GM18520 (cell line): ENCODE data around the gene PLCE1.

Source experiments
- ATAC-seq: cut with Tn5 transposase; IDR thresholded peaks from one replicate; pipeline ENCODE4 v1.9.1; 2021; ENCODE audit not compliant: unreplicated experiment

PLCE1 gene

GRCh38 chr10:93993414-93993781 is 333 bp upstream of the PLCE1 start:
- ATAC-seq, result no peak

DNA sequence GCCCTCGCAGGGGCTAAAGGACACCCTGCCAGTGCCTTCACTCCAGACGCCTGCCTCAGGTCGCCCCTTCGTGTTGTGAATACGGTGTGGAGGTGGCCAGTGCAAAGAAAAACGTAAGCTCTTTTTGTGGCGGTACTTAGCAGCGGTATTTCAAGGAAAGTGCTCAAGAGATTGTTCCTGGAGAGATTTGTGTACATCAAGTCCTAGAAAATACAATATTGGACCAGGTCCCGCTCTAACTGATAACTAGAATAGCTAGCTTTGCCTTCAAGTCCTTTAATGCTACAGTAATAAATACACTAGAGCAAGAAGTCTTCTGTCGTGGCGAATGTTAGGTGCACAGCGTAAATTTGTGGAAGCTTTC is 689 bp downstream of the PLCE1 start:
- no peak for ATAC-seq

DNA sequence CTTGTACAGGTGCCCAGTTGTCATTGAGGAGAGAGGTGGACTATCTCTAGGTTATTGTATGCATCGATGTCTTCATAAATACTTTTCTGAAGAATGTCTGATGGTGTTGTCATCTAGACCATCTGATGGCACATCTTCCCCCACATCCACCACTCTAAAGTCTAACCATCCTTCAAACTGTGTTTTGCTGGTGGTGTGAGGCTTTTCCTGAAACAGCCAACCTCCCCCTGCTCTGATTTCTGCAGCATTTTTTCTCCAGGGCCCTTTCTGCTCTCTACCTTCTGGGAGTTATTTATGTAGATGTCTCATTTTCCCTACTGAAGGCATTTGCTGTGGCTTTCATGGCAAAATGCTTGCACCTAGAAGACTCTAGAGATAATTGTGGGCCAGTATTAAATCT is 1.5 kb downstream of the PLCE1 start:
- no peak for ATAC-seq

DNA sequence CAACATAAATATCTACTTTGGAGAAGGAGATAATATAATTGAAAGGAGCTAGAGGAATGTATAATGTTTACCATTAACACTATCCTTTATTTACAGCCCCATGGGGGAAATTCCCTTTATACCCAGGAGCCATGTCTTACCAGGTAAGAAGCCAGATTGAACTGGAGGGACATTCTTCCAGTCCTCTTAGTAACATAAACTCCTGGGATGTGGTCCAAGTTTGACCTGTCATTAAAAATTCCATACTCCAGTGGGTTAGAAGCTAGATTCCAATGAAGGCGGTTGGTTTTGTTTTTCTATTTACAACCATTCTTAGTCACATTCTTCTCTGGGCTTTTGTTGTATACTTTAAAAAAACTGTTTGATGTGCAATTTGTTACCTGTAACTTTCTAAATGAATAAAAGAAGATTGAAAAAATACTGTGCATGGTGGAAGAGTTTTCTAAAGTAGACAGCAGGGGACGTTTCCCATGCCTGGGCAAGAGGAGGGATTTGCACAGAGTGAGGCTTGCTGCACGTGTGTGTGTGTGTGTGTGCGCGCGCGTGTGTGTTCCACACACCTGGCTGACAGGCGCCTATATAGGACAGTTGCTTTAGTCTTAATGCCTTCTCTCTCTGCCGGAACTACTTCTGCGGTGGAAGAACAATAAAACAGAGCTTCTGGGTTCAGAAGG is 2.0 kb downstream of the PLCE1 start:
- no peak for ATAC-seq

DNA sequence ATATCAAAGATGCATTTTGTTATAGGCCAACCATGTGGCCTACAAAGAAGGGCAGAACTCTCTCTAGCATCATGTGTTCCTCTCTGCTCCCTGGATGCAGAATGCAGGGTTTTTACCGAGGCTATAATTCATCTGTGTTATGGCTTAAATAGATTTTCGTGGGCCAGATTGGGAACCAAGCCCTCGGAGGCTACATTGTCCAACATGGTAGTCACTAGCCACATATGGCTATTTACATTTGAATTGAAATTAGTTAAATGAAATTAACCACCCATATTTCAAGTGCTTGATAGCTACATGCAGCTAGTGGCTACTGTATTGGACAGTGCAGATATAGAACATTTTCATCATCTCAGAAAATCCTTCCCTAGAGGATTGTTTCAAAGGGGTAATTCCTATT is 2.8 kb downstream of the PLCE1 start:
- no peak for ATAC-seq

DNA sequence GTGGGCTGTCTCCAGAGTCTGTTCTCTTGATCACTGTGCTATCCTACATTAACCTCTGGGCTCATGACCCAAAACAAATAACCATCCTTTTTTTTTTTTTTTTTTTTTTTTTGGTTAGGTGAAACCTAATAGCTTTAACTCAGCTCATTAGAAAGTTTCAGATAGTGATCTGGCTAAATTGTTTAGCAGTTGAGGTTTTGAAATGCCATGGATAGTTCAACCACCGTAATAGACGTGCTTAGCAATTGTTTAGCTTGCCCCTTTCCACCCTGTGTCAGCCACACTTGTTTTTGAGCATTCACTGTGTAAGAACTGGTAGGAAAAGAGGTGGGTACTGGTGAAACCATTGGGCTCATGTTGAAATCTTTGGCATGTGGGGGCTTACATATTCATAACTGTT is 3.8 kb downstream of the PLCE1 start:
- ATAC-seq, result no peak

DNA sequence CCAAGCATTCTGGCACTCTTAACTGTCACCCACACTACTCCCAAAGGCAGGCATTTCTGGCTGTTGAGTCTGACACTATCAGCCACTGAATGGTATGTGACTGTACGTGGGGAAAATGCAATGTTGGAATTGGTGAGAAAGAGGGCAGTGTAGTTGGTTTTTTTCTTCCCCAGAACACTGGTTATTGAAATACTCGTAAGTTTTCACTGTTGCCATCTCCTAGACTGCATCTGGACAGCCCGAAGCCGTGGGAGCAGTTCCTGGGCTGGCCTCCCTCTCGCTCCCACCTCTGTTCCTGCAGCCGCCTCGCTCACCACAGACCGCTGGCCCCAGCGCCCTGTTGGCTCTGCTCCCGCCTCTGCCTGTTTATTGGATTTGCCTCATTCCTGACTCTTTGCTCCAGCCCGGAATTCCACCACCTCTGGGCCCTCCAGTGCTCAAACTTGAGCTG is 5.7 kb downstream of the PLCE1 start:
- no peak for ATAC-seq

DNA sequence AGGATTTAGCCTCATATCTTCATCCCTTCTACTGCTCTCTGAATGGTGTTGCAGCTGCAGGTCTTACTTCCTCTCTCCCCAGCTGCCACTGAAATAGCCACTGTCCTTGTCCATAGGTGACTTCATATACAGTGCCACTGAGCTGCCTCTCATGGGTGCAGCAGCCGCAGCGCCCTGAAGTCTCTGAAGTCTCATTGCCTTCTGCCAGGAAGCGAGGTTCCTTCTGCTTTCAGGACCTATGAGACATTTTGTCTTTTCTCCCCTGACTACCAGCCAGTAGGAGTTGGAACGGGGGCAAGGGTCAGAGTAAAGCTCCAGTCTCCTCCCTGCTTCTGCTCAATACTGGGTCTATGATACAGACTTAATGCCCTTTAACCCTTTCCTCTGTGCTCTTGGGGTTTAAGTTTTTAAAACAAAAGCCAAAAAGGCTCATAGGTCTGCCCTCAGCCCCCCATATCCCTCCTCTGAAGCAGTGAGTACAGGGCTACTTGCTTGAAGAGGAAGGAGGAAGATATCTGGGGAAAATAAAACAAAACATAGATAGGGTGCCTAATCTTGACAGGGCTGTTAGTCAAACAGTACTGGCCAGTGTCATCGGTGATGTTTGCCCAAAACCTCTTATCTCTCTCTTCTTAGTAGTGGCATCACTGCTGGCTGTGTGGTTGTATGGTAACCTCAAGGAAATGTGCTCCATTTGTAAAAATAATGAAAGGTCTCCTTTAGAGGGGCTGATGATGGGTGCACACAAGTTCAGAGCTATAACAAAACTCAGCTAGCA is 7.1 kb downstream of the PLCE1 start:
- no peak for ATAC-seq

DNA sequence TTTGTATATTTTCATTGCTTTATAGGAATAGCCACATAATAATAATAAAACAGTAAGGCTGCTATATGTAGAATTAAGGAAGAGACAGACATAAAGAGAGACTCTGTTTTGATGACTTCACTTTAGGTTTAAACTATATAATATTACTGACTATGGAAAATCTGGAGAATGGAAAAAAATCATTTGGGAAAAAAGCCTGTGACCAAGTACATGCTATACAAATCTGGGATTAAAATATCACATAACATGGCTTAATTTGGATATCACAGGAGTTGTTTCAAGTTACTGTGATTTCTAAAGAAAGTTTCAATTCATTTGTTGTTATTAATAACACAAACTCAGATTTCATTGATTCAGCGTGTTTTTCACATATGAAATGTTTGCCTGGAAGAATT is 7.7 kb downstream of the PLCE1 start:
- no peak for ATAC-seq

- no peak for ATAC-seq
Observed at GRCh38 chr10:94002156-94002555, 8.4 kb downstream of the PLCE1 start.

GRCh38 chr10:94003488-94003887 is 9.8 kb downstream of the PLCE1 start:
- no peak for ATAC-seq

- ATAC-seq, result no peak
Observed at GRCh38 chr10:94005050-94005449, 11.3 kb downstream of the PLCE1 start.

DNA sequence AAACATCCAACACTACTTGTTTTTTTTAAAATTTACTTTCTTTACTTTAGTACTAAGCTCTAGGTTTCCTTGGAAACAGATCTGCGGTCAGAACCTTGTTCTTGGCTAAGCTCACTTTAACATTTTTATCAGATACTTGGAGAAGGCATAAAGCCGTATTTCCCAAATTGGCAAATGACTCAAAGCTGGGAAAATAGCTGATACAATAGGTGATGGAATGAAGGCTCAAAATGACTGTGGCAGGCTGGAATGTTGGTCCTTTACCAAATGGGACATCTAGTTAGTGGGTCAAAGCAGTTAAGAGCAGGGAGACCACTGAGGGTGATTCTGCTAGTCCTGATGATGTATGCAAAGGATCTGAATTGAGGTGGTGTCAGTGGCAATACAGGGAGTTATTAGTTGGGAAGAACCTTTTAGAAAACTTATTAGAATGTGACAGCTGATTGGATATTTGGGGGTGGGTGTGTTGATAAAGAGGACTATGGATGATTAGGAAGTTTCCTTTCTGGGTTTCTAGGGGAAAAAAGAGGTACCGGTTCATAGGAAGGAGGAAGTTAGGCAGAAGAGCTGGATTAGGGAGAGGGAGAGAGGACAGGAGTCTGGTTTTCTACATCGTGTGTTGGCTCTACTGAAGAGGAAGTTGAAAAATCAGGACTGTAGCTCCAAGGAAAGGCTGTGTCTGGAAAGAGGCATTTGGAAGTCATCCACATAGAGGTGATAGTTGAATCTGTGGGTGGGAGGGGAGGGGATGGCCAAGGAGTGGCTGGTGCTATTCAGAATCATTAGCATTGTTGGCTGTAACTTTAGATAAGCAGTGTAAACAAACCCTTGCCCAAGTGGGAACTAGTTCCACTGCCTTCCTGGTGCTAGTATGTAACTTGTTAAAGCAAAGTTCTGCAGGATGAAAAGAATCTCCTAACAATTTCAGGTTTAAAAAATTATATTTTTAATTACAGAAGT is 13.1 kb downstream of the PLCE1 start:
- ATAC-seq, result no peak

GRCh38 chr10:94008526-94008925 is 14.8 kb downstream of the PLCE1 start:
- no peak for ATAC-seq

DNA sequence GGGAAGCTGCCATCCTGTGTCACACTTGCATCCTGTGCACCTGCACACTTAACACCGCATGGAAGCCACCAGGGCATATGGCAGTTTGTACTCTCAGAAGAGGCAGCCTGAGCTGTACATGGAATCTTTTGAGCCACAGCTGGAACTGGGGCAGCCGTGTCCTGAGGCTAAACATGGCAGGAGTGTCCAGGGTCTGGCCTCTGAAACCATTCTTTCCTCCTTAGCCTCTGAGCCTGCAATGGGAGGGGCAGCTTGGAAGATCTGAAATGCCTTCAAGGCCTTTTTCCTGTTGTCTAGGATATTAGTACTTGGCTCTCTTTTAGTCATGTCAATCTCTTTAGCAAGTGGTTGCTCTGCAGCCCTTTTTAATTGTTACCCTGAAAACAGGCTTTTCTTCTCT is 16.4 kb downstream of the PLCE1 start:
- no peak for ATAC-seq

GRCh38 chr10:94010886-94011285 is 17.2 kb downstream of the PLCE1 start:
- ATAC-seq, result no peak

- no peak for ATAC-seq
Observed at GRCh38 chr10:94011296-94011695, 17.6 kb downstream of the PLCE1 start.

DNA sequence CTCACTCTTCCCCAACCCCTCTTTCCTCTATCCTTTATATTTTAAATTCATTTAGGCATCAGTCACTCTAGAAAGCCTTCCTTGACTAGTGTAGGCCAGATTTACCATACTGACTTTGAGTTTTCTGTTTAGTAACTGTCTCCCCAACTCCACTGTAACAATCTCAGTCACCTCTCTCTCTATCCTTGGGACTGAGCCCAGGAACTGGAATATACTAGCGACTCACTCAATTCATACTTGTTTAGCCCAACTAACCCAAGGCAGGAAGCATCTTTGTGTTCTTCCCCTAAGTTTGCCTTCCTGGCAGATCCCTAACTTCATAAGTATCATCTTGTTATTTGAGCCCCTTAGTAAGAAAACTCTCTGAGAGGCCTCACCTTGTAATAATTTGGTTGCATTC is 19.1 kb downstream of the PLCE1 start:
- no peak for ATAC-seq

- no peak for ATAC-seq
Observed at GRCh38 chr10:94013331-94013760, 19.6 kb downstream of the PLCE1 start.

GRCh38 chr10:94014304-94014703 is 20.6 kb downstream of the PLCE1 start:
- no peak for ATAC-seq
